Stimulated activated CD4-positive, alpha-beta T cell treated with anti-CD3 and anti-CD28 coated beads, Interleukin-2, amount 100 ng/mL, for 48 hours (primary cell): ENCODE results near the gene PHETA1.
"Not testable (repeated sequence)": the region's sequence is repeated elsewhere in the genome, so short reads cannot be mapped to it uniquely, and the experiment has no call there.

Experiments used
- DNase-seq, 2 donors: peaks; one replicate each; pipeline ENCODE4 v3.0.0-alpha.2; 2020

PHETA1 gene

DNA sequence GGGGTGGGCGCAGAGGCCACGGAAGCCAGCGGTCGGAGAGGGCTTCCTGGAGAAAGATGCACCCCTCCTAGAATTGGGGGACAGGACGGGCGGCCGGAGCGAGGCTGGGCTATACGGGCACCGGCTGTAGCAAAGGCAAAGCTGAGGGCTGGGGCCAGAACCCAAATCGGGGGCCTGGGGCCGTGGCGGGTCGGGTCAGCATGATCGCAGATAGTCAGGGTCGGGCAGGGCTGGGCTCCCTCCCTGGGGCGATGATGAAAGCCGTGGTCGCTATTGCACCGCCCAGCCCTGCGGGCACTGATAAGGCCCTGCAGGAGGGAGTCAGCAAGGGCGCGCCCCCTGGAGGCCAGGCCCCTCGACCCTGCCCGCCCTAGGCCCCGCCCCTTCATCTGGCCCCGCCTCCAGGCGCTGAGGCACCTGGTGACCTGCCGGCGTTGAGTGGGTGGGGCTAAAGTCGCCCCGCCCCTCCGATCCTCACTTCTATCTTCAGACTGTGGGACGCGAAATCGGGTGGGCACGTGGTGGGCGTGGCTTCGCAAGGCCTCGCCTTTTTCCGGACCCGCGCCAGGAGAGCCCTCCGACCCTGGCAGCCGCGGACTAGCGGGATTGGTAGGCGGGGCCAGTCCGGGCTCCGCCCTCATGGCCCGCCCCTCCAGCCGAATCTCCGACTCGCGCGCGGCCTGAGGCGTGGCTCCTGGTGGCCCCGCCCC is 36.4 kb upstream of the PHETA1 start:
- DNase-seq: peak; percentile 98 to 100

DNA sequence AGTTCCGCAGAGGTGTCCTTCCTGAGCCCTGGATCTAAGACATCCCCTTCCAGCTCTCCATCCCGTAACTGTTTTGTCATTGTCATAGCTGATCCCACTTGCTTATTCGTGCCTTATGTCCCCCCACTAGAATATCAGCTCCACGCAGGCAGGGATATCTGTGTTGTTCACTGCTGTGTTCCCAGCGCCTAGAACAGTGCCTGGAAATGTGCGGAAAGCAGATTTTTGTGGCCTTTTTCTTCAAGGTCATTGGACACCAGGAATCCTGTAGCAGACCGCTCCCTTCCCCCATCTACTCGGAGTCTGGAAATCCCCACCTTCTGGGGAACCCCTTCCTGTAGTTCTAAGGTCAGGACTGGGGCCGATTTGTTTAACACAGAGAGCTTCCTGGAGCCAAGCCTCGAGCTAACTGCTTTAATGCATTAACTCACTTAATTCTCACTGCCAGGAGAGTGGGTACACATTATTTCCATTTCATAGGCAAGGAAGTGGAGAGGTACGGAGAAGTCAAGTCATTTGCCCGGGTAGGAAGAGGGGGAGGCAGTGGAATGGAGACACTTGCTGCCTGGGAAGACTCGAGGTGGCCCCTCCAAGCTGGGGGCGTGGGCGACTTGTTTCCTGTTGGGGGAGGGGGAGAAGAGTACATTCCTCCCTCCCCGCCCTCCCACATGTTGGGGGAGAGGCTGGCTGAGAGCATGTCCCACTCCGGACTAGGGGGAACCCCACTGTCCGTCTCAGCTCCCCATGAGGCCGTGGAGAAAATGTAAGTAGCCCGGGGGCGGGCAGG is 35.7 kb upstream of the PHETA1 start:
- DNase-seq: peak; percentile 64 to 67

DNA sequence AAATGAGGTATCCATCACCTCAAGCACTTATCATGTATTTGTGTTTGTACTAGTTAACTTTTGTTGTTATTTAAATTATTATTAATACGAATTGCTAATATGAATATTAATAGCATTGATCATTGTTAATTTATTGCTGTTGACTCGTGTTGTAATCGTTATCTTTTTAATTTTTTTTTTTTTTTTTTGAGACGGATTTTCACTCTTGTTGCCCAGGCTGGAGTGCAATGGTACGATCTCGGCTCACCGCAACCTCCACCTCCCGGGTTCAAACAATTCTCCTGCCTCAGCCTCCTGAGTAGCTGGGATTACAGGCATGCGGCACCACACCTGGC is 33.6 kb upstream of the PHETA1 start:
- not testable (repeated sequence) for DNase-seq

DNA sequence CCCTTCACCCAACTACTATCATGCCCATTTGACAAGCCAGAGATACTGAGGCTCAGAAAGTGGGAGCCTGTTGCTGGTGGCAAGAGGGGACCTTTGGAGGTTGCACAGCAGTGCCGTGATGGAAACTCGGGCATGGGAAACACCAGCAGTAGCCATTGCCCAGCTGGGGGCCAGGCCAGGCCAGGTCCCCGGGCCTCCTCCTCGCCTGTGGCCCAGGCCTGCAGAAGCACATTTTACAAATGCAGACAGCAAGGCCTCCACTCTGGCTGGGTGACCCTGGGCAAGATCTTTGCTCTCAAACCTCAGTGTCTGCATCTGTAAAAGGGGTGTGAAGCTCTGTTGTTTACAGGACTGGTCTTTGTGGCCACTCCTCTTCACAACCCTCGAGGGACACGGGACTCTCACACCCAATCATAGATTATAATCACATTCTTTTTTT is 32.3 kb upstream of the PHETA1 start:
- DNase-seq: no peak

DNA sequence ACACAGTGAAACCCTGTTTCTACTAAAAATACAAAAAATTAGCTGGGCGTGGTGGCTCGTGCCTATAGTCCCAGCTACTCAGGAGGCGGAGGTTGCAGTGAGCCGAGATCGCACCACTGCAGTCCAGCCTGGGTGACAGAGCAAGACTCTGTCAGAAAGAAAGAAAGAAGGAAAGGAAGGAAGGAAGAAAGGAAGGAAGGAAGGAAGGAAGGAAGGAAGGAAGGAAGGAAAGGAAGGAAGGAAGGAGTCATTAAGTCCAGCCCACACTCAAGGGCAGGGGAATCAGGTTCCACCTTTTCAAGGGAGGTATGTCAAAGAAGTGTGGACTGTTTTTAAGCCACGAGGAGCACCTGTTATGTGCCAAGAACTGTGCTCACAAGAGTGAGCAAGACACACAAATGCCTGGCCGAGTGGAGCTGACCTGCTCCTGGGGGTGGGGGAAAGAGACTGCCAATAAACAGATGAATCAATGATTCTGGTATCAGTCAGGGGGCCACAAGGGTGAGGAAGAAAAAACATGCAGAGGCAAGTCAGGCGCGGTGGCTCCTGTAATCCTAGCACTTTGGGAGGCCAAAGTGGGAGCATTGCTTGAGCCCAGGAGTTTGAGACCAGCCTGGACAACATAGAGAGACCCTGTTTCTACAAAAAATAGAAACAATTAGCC is 31.0 kb upstream of the PHETA1 start:
- DNase-seq: not testable (repeated sequence)

DNA sequence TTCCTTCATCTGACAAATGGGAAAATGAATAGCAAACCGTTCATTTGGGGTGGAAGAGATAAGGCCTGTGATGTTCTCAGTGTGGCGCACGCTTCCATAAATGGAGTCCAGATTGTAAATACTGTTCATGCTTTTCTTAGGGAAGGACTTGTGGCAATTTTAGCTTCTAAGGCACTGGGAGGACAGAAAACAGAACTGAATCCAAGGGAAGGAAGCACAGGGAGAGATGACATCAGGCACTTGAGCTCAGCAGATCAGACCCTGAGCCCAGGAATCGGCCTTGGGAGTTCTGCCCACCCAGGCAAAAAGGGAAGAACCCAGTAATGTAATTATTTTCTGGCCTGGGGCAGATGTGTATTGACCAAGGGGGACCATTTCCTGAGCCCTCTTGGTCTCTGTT is 29.6 kb upstream of the PHETA1 start:
- DNase-seq: no peak

DNA sequence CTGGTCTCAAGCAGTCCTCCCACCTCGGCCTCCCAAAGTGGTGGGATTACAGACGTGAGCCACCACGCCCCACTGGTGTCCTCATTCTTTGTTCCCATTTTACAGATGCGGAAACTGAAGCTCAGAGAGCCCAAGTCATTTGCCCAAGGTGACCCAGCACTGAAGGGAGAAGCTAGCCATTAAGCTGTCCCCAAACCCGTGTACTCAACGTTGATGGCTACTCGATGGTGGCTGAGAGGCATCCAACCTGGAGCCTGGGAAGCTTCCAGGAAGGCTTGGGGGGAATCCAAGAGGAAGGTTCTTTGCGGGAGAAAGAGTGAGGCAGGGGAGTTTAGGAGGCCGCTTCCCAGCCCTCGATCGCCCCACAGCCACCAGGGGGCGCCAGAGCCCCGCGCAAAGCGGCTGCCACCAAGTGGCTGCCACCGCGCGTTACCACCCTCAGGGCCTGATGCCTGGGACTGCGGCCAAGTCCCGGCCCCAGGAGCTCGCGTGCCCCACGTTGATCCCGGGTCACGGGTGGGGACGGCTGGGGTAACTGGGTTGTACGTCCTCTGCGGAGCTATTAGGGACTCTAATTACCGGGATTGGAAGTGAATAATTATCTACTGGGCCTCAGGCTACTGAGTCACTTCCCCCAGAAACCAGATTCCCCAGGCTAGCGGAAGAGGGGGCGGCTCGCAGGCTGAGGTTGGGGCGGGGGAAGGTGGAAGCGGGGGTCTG is 28.0 kb upstream of the PHETA1 start:
- peak; percentile 86 to 96 for DNase-seq

DNA sequence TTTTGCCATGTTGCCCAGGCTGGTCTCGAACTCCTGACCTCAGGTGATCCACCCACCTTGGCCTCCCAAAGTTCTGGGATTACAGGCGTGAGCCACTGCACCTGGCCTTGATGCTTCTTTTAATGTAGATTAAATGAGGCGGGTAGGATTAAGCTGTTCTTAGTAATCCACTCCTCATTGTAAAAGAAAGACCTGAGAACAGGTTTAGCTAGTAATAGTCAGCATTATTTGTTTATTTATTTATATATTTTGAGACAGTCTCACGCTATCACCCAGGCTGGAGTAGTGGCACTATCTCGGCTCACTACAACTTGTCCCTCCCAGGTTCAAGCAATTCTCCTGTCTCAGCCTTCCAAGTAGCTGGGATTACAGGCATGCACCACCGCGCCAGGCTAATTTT is 27.4 kb upstream of the PHETA1 start:
- DNase-seq: not testable (repeated sequence)

DNA sequence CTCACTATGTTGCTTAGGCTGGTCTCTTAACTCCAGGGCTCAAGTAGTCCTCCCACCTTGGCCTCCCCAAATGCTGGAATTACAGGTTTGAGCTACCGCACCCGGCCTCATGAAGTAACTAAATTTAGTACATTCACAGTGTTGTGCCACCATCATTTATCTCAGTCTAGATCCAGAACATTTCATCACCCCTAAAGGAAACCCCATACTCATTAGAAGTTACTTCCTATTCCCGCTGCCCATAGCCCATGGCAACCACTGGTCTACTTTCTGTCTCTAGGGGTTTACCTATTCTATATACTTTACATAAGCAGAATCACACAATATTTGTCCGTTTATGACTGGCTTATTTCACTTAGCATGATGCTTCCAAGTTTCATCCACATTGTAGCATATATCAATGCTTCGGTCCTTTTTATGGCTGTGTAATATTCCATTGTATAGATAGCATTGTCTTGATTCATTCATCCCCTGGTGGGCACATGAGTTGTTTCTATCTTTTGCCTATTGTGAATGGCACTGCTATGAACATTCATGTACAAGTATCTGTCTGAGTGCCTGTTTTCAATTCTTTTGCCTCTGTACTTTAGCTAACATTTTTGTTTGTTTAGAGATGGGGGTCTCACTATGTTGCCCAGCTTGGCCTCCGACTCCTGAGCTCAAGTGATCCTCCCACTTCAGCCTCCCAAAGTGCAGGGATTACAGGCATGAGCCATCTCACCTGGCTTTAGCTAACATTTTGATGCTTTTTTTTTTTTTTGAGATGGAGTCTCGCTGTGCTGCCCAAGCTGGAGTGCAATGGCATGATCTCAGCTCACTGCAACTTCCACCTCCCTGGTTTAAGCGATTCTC is 26.7 kb upstream of the PHETA1 start:
- no peak for DNase-seq

DNA sequence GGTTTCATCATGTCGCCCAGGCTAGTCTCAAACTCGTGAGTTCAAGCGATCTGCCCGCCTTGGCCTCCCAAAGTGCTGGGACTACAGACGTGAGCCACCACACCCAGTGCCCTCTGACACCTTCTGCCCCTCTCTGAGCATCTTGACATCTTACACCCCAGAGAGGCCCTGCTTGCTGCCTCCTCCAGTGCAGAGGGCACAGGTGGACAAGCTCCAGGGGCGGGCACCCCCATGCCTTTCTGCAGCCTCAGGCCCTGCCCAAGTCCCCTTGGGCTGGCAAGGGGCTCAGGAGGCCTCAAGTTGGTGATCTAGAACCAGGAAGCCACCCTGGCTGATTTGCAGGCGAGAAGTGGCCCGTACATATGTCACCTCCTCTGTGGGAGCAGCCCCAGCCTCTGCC is 25.6 kb upstream of the PHETA1 start:
- DNase-seq: no peak

DNA sequence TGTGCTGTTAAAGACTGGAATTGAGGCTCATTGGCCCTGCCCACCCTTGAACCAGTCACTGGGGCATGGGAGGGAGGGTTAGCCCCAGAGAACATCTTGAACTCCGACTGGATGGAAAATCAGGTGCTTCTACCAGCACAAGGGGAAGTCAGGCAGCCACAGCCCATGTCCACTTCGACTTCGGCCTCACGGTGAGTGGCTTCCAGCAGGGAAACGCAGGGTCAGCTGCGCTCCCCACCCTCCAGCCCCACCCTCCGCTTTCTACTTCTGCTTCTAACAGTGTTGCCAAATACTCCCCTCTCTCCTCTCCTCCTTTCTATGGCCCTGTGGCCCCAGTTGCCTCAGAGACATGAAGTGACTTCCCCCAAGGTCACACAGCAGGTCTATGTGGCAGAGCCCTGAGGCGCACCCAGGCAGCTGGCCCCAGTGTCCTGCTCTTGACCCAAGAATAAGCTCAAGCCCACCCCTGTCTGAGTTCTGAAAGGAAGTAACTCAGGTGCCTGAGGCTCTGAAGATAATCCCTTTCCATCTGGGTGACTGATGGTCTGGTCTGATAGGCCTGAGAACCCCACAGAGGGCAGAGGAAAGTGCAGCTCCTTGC is 24.9 kb upstream of the PHETA1 start:
- DNase-seq: no peak

DNA sequence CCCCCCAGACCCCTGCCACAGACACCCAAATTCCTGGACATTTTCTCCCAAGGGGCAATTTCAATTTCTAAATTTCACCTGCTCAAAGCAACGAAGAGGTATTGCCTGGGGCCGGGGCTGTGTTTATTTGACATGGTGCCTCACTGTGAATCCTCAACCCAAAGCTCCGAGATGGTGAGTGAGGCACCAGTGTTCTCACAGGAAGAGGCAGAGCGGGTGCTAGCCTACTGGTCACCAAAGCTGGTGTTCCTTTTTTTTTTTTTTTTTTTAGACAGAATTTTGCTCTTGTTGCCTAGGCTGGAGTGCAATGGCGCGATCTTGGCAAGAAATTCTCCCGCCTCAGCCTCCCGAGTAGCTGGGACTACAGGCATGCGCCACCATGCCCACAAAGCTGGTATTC is 22.0 kb upstream of the PHETA1 start:
- no peak for DNase-seq

DNA sequence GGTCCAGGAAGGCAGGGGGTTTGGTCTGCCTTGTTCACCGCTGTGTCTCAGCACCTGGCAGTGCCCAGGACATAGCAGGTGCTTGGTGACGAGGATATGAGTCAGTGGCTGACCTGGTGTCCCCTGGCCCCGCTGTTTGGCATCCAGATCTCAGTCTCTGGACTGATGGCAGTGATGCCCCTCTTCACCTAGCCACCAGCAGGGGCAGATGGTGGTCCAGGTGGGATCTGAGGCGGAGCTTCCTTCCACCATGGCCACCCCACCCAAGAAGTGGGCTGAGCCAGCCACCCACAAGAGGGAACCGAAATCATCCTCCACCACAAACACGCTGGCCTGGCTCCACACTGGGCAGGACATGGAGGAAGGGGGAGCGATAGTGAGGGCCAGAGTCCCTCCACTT is 20.7 kb upstream of the PHETA1 start:
- no peak for DNase-seq

DNA sequence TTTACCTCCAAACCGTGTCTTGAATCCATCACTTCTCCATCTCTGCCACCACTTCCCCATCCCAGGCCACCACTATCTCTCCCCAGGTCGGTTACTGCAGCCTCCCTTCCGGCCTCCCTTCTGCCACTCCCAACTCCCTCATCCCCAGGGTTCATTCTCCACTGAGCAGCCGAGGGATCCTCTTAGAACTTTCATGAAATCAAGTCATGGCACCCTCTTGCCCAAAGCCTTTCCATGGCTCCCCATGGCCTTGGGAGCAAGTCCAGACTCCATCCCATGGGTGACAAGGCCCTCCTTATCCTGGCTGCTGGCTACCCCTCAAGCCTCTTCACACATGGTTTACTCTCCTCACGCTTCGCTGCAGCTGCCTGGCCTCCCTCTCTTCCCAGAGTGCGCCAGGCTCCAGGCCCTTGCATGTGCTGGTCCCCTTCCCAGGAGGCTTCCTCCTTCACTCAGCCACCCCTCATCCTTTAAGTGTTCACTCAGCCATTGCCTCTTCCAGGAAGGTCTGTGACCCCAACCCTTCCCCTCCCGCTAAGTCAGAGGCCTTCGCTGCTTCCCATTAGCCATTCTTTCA is 18.9 kb upstream of the PHETA1 start:
- DNase-seq: no peak

DNA sequence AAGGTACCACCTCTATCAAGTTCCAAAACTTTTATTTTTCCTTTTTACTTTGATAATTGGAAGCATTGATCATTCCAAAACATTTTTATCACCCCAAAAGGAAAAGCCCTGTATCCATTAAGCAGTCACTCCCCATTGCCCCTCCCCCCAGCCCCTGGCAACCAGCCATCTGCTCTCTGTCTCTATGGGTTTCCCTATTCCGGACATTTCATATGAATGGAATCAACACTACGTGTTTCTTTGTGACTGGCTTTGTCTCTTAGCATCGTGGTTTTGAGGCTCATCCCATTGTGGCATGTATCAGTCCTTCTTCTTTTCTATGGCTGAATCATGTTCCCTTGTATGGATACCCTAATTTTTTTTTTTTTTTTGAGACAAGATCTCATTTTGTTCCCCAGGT is 18.0 kb upstream of the PHETA1 start:
- DNase-seq: no peak

DNA sequence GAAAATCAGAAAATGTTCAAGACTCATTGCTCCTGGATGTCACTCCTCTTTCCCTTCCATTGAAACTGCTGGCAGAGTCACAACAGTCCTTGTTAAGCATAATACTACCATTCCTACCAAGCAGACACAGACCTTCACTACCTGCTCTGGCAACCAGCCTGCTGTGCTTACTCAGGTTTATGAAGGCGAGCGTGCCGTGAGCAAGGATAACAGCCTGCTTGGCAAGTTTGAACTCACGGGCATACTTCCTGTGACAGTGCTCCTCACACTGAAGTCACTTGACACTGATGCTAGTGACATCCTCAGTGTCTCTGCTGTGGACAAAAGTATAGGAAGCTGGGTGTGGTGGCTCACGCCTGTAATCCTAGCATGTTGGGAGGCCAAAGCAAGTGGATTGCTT is 15.7 kb upstream of the PHETA1 start:
- no peak for DNase-seq

DNA sequence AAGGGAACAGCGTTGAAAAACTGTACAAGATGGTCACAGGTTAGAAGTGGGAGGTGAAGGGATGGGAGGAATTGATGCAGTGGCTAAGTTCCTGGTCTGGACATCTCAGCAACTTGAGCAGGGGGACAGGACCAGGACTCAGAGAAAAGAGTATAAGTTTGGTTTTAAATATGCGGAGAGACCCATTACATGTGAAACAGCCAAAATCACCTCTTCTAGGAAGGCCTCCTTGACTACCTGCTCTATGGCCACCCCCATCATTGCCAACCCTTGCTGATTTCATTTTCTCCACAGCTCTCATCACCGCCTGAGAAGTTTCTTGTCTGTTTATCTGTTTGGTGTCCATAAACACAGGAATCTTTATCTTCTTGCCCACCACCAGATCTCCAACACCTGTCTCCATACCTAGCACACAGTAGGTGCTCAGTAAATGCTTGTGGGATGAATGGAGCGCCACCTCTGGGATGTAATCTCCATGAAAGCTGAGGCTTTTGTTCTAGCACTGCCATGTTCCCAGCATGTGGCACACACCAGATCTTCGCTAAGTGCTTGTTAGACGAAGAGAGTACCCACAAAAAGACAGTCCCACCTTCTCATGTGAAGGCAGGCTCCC is 11.2 kb upstream of the PHETA1 start:
- DNase-seq: no peak

DNA sequence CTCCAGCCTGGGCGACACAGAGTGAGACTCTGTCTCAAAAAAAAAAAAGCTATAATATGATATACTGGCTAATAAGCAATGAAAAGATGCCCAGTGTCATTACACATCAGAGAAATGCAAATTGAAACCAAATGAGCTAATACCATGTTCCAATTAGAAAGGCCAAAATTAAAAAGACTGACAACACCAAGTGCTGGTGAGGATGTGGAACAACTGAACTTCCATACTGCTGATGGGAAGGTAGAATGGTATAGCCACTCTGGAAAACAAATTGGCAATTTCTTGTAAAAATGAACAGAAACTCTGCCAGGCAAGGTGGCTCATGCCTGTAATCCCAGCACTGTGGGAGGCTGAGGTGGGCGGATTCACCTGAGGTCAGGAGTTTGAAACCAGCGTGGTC is 8.5 kb upstream of the PHETA1 start:
- no peak for DNase-seq

DNA sequence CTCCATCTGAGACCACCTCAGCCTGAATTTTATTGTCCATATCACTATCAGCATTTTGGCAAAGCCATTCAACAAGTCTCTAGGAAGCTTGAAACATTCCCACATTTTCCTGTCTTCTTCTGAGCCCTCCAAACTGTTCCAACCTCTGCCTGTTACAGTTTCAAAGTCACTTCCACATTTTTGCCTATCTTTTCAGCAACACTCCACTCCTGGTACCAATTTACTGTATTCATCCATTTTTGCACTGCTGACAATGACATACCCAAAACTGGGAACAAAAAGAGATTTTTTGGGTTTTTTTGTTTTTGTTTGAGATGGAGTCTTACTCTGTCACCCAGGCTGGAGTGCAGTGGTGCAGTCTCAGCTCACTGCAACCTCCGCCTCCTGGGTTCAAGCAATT is 4.3 kb upstream of the PHETA1 start:
- DNase-seq: not testable (repeated sequence)

DNA sequence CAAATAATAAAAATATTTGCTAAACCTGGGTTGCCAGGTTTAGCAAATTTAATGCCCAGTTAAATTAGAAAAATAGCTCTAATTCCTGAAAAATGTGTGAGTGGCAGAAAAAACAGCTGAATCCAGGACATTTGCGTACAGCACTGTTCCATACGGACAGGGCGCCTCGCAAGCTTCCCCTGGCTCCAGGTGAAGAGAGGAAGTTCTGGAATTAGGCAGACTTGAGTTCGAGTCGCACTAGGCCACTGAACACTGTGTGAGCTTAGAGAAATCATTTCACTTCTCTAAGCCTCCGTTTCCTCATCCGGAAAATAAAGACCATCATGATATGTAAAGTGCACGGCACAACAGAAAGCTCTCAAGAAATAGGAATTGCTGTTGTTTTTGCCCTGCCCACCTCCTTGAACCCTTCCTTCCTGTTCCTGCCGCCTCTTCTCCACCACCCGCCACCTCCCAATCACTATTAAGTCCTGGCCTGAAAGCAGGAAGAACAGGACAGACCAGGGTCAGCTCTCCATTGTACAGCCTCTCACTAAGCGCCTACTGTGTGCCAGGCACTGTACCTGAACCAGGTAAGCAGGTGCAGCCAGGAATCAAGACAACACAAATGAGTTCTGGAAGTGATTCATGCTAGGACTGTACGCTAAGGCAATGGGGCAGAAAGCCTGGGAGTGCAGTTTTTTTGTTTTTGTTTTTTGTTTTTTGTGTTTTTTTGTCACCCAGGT is 763 bp upstream of the PHETA1 start:
- DNase-seq: no peak
